Upper lobe of left lung (tissue), 6 donors: ENCODE data around the gene PLEKHB2. TPM values are rescaled to one million over a fixed set of nuclear protein-coding genes. Genes with fewer than 3 reads are reported as not detected.

Experiments
- ATAC-seq, 2 donors: fragments of 200-7000 bp; cut with Tn5 transposase; one replicate each; pipeline ENCODE4 v1.9.1; 2022; ENCODE audit warnings: mild to moderate bottlenecking in 2 of 2, moderate library complexity in 2 of 2; ENCODE audit not compliant: low FRiP score in 2 of 2
- DNase-seq, 2 donors: peaks; one replicate each; pipeline ENCODE4 v3.0.0-alpha.2; 2019 to 2020
- H3K27ac ChIP-seq, 4 donors: fragments of 200-600 bp; sonication (generic); one replicate each; pipeline ENCODE4 v1.5.1; 2016 to 2019
- H3K27me3 ChIP-seq, 4 donors: fragments of 200-600 bp; sonication (generic); one replicate each; pipeline ENCODE4 v1.5.1; 2017 to 2019
- H3K36me3 ChIP-seq, 4 donors: fragments of 200-600 bp; sonication (generic); one replicate each; pipeline ENCODE4 v1.5.1; 2016 to 2019
- H3K4me1 ChIP-seq, 4 donors: fragments of 200-600 bp; sonication (generic); one replicate each; pipeline ENCODE4 v1.5.1; 2018 to 2019
- H3K4me3 ChIP-seq, 4 donors: fragments of 200-600 bp; sonication (generic); one replicate each; pipeline ENCODE4 v1.5.1; 2017 to 2019; ENCODE audit warnings: mild to moderate bottlenecking in 2 of 4, moderate library complexity in 1 of 4
- H3K9me3 ChIP-seq, 4 donors: fragments of 200-600 bp; sonication (generic); one replicate each; pipeline ENCODE4 v1.5.1; 2018 to 2019
- CTCF ChIP-seq, 6 experiments: fragments of 450-650 bp in 4 of 6; fragments of 200-600 bp in 2 of 6; sonication (generic) in 2 of 6; IDR thresholded peaks; one replicate each; pipeline ENCODE4 v1.5.1; 2016 to 2019; ENCODE audit warnings: antibody characterized with exemption in 6 of 6
- EP300 ChIP-seq, 4 donors: sonication (generic); formaldehyde crosslinking; IDR thresholded peaks; one replicate each; pipeline ENCODE4 v1.5.1; 2017; ENCODE audit warnings: antibody characterized with exemption in 4 of 4, control low read depth in 2 of 4
- POLR2A ChIP-seq, 4 donors: fragments of 450-650 bp; IDR thresholded peaks; one replicate each; pipeline ENCODE4 v1.5.1; 2016 to 2017; ENCODE audit warnings: antibody characterized with exemption in 4 of 4, mild to moderate bottlenecking in 2 of 4
- POLR2AphosphoS5 ChIP-seq, 2 donors: sonication (generic); formaldehyde crosslinking; IDR thresholded peaks; one replicate each; pipeline ENCODE4 v1.5.1; 2017; ENCODE audit warnings: antibody characterized with exemption in 2 of 2
- WGBS, 2 donors: methylation state at CpG; one replicate each; pipeline ENCODE4 v1.1.5; 2017 to 2018; 5-methylcytosine and 5-hydroxymethylcytosine counted together
- total RNA-seq, 6 donors: library from RNA; depleted of rRNA in 4 of 6; stranded (reverse); fragments of >200 nt in 4 of 6; gene quantifications; one replicate each; pipeline versions ENCODE4 v1.1.0 to v1.2.1, GENCODE V29; 2016 to 2021
- donor health status: DM: no; HTN: no; CAD: no; lungs with moderate emphysema.
- donor health status: DM: no; HTN: yes; CAD: no; lungs with severe emphysema.

Gene PLEKHB2
- total RNA-seq, 6 donors from 2014 or later, result 63.9 to 167 (median 87.4) TPM

DNA sequence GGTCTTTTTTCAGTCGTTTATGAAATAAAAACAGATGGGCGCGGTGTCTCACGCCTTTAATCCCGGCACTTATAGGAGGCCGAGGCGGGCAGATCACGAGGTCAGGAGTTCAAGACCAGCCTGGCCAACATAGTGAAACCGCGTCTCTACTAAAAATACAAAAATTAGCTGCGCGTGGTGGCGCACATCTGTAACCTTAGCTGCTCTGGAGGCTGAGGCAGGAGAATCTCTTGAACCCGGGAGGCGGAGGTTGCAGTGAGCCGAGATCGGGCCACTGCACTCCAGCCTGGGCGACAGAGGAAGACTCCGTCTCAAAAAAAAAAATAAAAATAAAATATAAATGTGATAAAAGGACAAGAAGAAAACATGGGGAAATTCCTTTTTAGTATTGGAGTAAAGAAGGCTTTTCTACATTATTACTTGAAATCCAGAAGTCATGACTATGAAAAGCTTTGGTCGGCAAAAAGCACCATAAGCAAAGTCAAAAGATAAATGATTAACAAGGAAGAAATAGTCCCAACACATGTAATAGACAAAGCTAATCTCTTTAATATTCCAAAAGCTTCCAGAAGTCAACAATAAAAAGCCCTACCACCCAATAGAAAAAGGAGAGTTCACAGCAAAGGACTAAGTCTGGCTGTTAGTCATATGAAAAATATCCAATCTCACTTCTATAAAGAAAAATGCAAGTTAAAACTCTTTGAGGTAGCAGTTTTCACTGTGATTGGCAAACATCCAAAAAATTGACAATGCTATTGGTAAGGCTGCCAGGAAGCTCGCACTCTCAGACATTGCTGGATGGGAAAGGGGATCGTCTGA is 10.5 kb upstream of the PLEKHB2 start:
- WGBS, 2 donors, result 76 to 77% methylated on average over 22 of the region's 22 CpGs

GRCh38 chr2:131103165-131103564 is 2.0 kb upstream of the PLEKHB2 start:
- Histone ChIP-seq H3K27ac (peak overlapping the region in 2 of 4 donors; percentile 96 to 97), H3K36me3 (no peaks in the 10 kb centered on the region), H3K4me3 (no peak overlapping the region), H3K9me3 (no peaks in the 10 kb centered on the region), H3K27me3 (no peaks in the 10 kb centered on the region), H3K4me1 (peaks cover 15 to 35% (median 23%) of the 10 kb centered on the region in 4 donors)
- WGBS, 2 donors, result 82 to 86% methylated on average over 2 of the region's 2 CpGs
- ATAC-seq (no peak), DNase-seq (no peak)
- TF ChIP-seq POLR2AphosphoS5 (IDR thresholded peaks at IDR 0.05) (no peak), POLR2A (IDR thresholded peaks at IDR 0.05) (no peak), EP300 (IDR thresholded peaks at IDR 0.05) (no peak), CTCF (IDR thresholded peaks at IDR 0.05) (no peak)

More for the DNA sequence above, 10.5 kb upstream of the PLEKHB2 start:
- Histone ChIP-seq H3K4me1 (peaks cover 16 to 31% (median 17%) of the 10 kb centered on the region in 4 donors), H3K27ac (peak overlapping the region in 1 of 4 donors; percentile 95), H3K4me3 (peak overlapping the region in 3 of 4 donors; percentile 61 to 73 (median 70)), H3K36me3 (peaks cover 0 to 4% (median 0%) of the 10 kb centered on the region in 4 donors), H3K27me3 (no peaks in the 10 kb centered on the region), H3K9me3 (no peaks in the 10 kb centered on the region)
- DNase-seq (no peak), ATAC-seq (no peak)
- TF ChIP-seq POLR2AphosphoS5 (IDR thresholded peaks at IDR 0.05), result no peak
- no peak for TF ChIP-seq CTCF (IDR thresholded peaks at IDR 0.05)
- no peak for TF ChIP-seq EP300 (IDR thresholded peaks at IDR 0.05)
- TF ChIP-seq POLR2A (IDR thresholded peaks at IDR 0.05), result no peak

DNA sequence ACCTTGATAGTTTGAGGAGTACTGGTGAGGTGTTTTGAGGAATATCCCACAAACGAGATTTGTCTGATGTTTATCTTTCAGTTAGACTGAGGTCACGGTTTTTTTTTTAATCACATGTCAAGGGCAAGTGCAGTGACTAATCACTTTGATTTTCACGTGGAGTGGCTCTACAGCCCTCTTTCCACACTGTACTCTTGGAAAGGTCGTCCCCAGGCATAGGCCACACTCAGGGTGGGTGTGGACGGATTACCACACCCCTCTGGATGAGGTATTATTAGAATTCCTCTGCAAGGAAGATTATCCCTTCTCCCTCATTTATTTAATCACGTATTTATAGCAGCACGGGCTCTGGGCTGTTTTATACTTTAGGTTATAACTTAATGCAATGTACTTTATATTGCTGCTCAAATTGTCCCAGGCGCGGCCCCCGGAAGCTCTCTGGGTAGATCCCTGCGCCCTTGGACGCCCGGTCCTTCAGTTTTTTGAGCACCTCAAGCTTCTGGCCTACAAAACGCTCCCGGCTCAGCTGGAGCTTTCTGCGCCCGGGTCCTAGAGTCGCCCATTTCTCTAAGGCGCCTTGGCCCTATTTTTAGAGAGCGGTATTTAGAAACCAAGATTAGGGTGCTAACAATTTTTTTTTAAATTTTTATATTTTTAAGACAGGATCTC is 515 bp upstream of the PLEKHB2 start:
- peak overlapping the region; percentile 10 to 98 (median 88) for H3K4me3 ChIP-seq

More for the DNA sequence above, 515 bp upstream of the PLEKHB2 start:
- H3K27me3 ChIP-seq, result no peaks in the 10 kb centered on the region
- DNase-seq (peak in 1 of 2 donors; percentile 89), ATAC-seq (peak; percentile 85 to 91)
- TF ChIP-seq POLR2AphosphoS5 (IDR thresholded peaks at IDR 0.05) (peak; percentile 52 to 67), CTCF (IDR thresholded peaks at IDR 0.05) (no peak), EP300 (IDR thresholded peaks at IDR 0.05) (peak in 3 of 4 donors; percentile 36 to 97 (median 57)), POLR2A (IDR thresholded peaks at IDR 0.05) (no peak)
- WGBS, 2 donors, result 0% methylated on average over 20 of the region's 20 CpGs
- H3K27ac ChIP-seq, result peak overlapping the region; percentile 96 to 98 (median 97)
- no peaks in the 10 kb centered on the region for H3K36me3 ChIP-seq
- H3K9me3 ChIP-seq, result no peaks in the 10 kb centered on the region
- peaks cover 15 to 35% (median 23%) of the 10 kb centered on the region in 4 donors for H3K4me1 ChIP-seq
